Mesothelial cell of epicardium (in vitro differentiated cells): ENCODE results near the gene FAM89B. TPM values are rescaled to one million over a fixed set of nuclear protein-coding genes. Genes with fewer than 3 reads are reported as not detected.

Experiments
- DNase-seq, 2 experiments: peaks; one replicate each; pipeline ENCODE4 v3.0.0; 2021; ENCODE audit warnings: low spot score in 2 of 2; ENCODE audit not compliant: unreplicated experiment in 2 of 2
- H3K27ac Mint-ChIP-seq: 2 replicates; pipeline ENCODE4 v1.8.0; 2021; ENCODE audit warnings: mixed read lengths
- H3K27me3 Mint-ChIP-seq: 2 replicates; pipeline ENCODE4 v1.8.0; 2021; ENCODE audit warnings: low read depth, mixed read lengths
- H3K36me3 Mint-ChIP-seq: 2 replicates; pipeline ENCODE4 v1.8.0; 2021; ENCODE audit warnings: mixed read lengths
- H3K4me1 Mint-ChIP-seq: 2 replicates; pipeline ENCODE4 v1.8.0; 2021; ENCODE audit warnings: mixed read lengths
- H3K4me3 Mint-ChIP-seq: 2 replicates; pipeline ENCODE4 v1.8.0; 2021; ENCODE audit warnings: mild to moderate bottlenecking, moderate library complexity, mixed read lengths
- H3K9me3 Mint-ChIP-seq: 2 replicates; pipeline ENCODE4 v1.8.0; 2021; ENCODE audit warnings: mixed read lengths
- CTCF ChIP-seq: fragments of 200-600 bp; sonication (generic); IDR thresholded peaks from one replicate; pipeline ENCODE4 v1.5.0; 2021; ENCODE audit warnings: antibody characterized with exemption; ENCODE audit not compliant: unreplicated experiment
- total RNA-seq: library from RNA; stranded (reverse); gene quantifications from 3 replicates; pipeline ENCODE4 v1.2.1, GENCODE V29; 2021

Gene FAM89B
- total RNA-seq, 1 donor from 2014 or later = 57.6 TPM

GRCh38 chr11:65590240-65590738 lies 18.0 kb downstream of the FAM89B start:
- H3K4me1 Mint-ChIP-seq = peaks cover 14% of the 10 kb centered on the region
- H3K9me3 Mint-ChIP-seq = no peaks in the 10 kb centered on the region
- DNase-seq = no peak
- peaks cover 22% of the 10 kb centered on the region for H3K27me3 Mint-ChIP-seq
- H3K27ac Mint-ChIP-seq = no peak overlapping the region
- peaks cover 4% of the 10 kb centered on the region for H3K36me3 Mint-ChIP-seq
- TF ChIP-seq CTCF = no peak
- H3K4me3 Mint-ChIP-seq = no peak overlapping the region

GRCh38 chr11:65591939-65592857 lies 19.9 kb downstream of the FAM89B start:
- DNase-seq = no peak
- Mint-ChIP-seq H3K4me1 (peaks cover 14% of the 10 kb centered on the region), H3K27ac (no peak overlapping the region), H3K27me3 (peaks cover 22% of the 10 kb centered on the region), H3K36me3 (peaks cover 4% of the 10 kb centered on the region), H3K9me3 (no peaks in the 10 kb centered on the region), H3K4me3 (peak overlapping the region; percentile 51)
- peak; percentile 23 for TF ChIP-seq CTCF

- Mint-ChIP-seq H3K27ac (no peak overlapping the region), H3K4me3 (peak overlapping the region; percentile 51), H3K4me1 (peaks cover 14% of the 10 kb centered on the region), H3K27me3 (peaks cover 22% of the 10 kb centered on the region), H3K36me3 (peaks cover 7% of the 10 kb centered on the region), H3K9me3 (no peaks in the 10 kb centered on the region)
- no peak for DNase-seq
- TF ChIP-seq CTCF = no peak
These were observed 20.6 kb downstream of the FAM89B start for GRCh38 chr11:65592858-65593517.

GRCh38 chr11:65593518-65594414 lies 21.4 kb downstream of the FAM89B start:
- peak overlapping the region; percentile 51 for H3K4me3 Mint-ChIP-seq
- TF ChIP-seq CTCF = no peak
- no peaks in the 10 kb centered on the region for H3K9me3 Mint-ChIP-seq
- peaks cover 22% of the 10 kb centered on the region for H3K27me3 Mint-ChIP-seq
- no peak overlapping the region for H3K27ac Mint-ChIP-seq
- H3K36me3 Mint-ChIP-seq = peaks cover 7% of the 10 kb centered on the region
- peaks cover 14% of the 10 kb centered on the region for H3K4me1 Mint-ChIP-seq
- no peak for DNase-seq

GRCh38 chr11:65595131-65595530 lies 22.8 kb downstream of the FAM89B start:
- Mint-ChIP-seq H3K27ac (no peak overlapping the region), H3K9me3 (no peaks in the 10 kb centered on the region), H3K36me3 (peaks cover 11% of the 10 kb centered on the region), H3K4me1 (peaks cover 14% of the 10 kb centered on the region), H3K27me3 (peaks cover 22% of the 10 kb centered on the region), H3K4me3 (no peak overlapping the region)
- no peak for TF ChIP-seq CTCF
- no peak for DNase-seq
